Endothelial cell of hepatic sinusoid (primary cell): Measurements from ENCODE around the gene STK32A.
"Not testable (repeated sequence)": the region's sequence is repeated elsewhere in the genome, so short reads cannot be mapped to it uniquely, and the experiment has no call there.

Experiments used
- in situ Hi-C: cut with HindIII; loops from 2 replicates; pipeline ENCODE4 v1.10.0; 2017; ENCODE audit warnings: low sequenced_read_pairs

The STK32A gene

DNA sequence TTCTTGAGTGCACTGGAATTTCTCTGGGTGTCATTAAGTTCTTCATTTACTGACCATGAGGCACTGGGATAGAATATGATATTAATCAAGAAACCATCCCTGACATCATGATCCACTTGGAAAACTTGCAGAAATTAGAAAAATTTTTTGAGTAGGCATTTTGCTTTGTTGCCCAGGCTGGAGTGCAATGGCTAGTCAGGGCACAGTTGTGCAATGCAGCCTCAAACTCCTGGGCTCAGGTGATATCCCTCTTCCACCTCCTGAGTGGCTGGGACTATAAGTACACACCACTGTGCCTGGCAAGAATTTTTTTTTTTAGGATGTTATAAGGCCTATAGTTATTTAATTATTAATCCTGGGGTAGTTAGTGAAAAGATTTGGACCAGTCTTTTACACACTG lies 106.5 kb downstream of the STK32A start:
- in situ Hi-C loops = loop anchor here (5.0 kb wide), 1 partner anchor 104 kb away; the partner anchor contains the start of gene STK32A

DNA sequence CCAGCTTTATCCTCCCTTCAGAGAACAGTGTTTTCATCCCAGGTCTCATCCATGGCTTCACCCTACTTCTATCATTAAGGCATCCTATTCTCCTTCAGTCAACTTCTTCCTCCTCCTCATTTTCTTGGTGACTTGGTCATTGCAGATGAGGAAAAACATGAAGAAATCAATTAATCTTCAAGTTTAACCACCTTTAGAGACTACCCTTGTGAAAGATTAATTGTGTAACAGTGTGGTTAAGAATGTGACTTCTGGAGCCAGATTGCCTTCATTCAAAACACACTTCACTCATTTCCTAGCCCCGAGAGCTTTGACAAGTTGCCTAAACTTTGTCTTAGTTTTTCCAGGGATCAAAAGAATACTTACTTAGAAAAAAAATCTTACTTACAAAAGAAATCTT lies 110.0 kb downstream of the STK32A start:
- in situ Hi-C loops = loop anchor here (5.0 kb wide), 1 partner anchor 108 kb away; the partner anchor contains the start of gene STK32A

DNA sequence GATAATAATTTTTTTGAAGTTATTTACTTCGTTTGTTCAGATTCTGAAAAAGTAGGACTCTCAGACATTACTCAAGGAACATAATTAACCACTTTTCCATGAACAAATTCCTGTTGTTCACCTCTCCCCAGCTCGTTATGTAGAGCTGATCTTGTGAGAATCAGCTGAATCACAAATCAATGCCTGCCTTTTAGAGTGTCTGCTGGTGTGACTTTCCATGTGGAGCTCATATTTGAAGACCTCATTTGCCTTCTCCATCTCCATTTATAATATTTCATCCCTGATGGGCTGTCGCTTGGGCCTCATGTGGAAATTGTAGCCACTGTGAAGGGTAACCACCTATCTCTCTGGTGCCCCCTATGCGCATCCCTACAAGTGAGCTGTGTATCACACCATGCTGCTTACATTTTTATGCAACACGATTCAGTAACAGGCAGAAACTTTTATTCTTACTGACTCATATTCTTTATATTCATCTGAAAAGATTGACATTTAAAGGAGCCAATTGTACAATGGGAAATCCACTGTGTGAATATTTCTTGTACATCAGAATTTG lies 111.3 kb downstream of the STK32A start:
- in situ Hi-C loops = no loop called here

DNA sequence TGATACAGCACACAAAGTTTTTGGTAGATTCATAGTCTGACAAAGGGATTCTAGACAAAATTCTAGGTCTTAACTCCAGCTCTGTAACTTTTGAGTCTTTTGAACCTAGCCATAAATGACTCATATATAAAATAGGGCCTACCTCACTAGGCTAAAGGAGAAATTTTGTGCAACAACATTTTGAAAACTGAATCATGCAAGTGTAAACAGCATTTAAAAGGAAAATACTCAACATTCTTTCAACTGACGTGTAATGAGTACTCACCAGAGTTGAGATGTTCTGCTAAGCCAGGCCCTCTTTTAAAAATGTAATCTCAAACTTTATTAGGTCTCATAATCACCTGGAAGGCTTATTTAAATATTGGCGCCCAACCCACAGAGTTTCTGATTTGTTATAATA lies 113.2 kb downstream of the STK32A start:
- in situ Hi-C loops = no loop called here

DNA sequence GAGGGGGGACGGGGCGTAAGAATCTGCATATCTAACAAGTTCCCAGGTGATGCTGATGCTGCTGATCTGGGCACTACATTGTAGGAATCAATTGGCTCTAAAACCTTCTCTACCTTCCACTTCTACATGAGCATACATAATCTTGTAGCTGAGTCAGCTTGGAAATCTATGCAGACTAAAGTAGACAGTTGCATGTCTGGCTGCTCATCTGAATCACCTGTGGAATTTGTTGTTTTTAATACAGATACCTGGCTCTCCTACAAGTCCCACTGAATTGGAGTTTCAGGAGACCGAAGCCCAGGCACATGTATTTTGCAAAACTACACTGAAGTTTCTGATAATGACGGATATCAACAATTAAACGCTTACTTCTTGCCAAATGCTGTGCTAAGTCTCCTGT lies 113.6 kb downstream of the STK32A start:
- in situ Hi-C loops = no loop called here

DNA sequence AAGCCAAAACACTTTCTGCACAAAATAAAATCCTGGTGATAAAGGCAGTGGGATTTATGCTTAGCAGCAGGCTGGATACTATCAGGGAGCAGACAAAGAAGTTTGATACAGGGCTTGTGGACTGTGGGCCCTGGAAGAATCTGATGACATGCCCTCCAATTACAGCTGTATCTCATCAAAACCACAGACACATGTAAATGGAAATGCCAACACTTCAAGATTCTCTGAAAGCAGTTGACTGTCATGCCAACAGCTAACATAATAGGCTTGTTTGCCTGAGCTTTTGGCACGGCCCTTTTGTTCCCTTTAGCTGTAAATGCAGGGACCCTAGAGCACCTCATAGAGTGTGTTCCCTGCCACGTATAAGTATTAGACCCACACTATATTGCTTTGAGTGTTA lies 114.4 kb downstream of the STK32A start:
- in situ Hi-C loops = no loop called here

DNA sequence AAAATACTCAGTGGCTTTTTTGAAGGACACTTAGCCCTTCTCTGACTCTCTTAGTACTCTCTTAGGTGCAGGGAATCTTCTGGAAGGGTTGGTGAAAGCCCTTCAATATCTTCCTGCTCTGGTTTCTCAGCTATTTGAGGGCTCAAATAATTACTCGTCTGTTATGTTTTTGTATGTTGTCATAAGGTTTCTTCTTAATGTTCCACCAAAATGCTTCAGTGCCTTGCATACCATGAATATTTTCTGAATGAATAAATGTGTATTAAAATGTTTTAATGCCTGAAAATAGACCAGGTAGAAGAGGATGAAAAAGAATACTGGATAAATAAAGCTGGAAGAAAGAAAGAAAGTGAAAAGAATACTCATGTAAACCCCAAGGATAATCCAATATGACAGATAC lies 124.3 kb downstream of the STK32A start:
- in situ Hi-C loops = no loop called here

DNA sequence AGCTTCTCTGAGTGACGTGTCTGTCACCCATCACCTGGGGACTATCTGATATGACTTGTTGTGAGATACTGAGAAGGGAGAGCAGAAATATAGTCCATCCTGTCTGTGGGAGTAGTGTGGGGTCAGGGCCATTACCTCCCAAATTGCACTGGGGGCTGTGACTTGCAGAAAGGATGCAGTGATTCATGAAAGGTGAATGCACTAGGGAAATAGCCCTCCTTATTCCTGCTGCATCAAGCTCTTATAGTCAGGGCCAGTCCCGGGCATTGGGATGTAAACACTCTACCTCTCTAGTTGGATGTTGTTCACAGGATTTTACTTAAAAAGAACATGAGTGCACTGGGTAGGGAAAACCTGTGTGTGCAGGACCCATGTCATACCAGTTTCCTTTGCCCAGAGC lies 124.8 kb downstream of the STK32A start:
- in situ Hi-C loops = no loop called here

DNA sequence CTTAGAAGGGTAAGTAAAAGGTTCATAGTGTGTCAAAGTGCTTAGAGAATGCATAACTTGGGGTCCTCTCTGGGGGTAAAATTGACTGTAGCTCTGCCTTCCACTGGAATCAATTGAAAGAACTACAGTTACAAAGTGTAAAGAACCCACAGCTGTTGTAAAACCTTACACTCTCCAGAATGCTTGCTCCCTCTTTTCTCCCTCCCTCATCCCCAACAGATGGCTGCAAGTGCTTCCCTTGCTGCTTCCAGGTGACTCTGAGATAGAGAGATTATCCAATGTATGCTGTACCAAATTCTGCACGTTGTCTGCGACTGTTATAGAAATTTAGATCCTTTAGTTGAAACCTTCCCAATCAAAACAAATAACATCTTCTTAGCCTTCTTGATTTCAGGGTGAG lies 126.0 kb downstream of the STK32A start:
- in situ Hi-C loops = no loop called here

DNA sequence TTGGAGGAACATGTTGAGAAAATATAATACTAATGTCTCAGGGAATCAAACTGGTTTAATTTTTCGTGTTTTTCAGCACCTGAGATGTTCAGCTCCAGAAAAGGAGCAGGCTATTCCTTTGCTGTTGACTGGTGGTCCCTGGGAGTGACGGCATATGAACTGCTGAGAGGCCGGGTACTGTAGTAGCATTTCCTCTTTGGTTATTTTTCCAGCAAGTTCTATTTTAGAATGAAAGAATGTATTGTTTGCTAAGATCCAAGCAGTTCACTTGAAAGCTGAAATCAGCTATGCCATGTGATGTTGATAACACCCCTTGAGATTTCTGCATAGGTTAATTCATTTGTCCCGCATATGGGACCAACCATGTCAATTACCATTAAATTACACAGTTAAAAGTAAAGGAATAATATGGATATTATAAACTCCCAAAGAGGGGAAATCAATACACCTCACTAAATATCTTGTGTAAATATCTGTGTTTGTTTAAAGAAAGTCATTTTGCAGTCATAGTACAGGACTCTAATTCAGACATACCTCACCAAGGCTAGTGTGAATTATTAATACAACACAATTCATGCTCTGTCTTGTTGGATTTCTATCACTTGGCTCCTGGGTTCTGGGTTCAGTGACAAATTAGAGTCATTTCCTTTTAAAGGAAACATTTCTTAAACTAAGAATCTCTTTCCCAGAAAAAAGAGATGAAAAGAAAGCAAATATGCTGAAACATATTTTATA lies 126.8 kb downstream of the STK32A start:
- in situ Hi-C loops = no loop called here

DNA sequence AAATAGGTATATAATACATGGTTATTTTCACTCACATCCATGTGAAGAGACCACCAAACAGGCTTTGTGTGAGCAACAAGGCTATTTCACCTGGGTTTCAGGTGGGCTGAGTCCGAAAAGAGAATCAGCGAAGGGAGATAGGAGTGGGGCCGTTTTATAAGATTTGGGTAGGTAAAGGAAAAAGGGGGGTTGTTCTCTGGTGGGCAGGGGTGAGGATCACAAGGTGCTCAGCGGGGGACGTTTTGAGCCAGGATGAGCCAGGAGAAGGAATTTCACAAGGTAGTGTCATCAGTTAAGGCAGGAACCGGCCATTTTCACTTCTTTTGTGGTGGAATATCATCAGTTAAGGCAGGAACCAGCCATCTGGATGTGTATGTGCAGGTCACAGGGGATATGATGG lies 132.6 kb downstream of the STK32A start:
- in situ Hi-C loops = not testable (repeated sequence)

DNA sequence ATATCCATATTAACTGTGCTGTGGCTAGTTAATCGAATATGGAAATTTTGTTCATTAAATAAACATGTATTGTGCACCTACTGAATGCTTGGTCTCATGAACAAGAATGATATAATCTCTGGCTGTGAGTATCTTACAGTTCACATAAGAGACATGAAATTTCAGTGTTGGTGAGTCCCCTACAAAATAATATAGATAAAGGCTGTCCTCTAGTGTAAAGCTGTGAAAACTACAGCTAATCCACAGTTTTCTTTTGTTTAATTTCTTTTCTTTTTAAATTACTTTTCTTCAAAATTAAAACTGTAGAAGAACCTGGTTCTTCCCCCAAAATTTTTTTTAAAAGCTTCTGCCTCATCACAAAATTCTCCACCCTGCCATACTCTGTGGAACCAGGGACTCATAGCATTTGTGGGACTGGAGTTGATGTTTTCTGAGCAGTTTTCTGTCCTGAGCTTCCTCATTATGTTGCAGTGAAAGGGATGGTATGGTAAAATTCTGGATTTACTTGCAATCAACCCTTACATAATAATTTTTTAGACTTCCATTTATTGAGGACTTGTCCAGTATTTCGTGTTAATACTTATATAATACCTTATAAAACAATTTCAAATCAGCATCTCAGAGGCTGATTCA lies 135.0 kb downstream of the STK32A start:
- in situ Hi-C loops = no loop called here

DNA sequence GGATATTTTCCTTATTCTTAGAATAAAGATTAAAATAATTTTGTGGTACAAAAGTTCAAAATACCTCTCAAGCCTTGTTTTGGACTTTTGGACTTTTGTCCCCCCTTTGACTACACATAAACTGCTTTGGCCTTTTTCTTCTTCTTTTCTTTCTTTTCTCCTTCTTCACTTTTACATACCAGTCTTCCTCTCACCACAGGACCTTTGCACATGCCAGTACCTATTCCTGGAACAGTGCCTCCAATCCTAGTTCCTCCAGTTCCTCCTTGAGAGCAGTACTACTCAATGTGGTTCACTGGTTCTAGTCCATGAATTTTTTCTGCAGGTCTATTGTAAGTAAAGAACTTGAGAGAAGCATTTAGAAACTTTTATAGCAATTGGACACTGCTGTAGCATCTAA lies 136.5 kb downstream of the STK32A start:
- in situ Hi-C loops = no loop called here

DNA sequence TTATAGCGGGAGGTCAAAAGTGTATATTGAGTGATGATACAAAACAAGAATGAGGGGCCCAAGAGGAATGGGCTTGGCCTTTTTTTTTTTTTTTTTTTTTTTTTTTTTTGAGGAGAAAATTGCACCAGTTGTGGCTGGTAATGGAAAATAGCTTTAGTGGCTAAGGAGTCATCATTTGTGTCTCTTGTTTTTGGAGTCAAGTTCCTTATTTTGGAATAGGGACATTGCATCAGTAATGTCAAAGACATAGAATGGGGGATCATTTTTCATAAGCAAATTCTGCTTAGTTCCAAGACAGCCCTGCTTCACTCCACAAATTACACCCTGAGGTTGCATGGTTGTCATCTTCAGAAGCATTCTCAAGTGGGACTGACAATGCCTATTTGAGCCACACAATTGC lies 137.4 kb downstream of the STK32A start:
- in situ Hi-C loops = no loop called here

DNA sequence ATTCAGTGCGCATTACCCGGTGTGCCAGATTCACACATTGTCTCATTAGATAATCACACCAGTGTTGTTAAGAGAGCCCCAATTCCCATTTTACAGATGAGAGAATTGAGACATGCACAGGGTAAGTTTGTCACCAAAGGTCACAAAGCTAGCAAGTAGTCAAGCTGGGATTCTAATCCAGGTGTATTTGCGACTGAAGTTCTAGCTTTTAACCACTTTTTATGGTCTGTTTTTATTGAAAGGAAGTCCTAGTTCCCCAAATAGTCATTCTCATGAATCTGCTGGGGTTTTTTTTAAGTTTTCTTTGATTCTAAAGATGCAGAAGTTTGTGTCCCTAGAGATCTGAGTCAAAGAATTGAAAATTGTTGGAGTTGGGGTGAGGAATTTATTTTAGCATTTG lies 138.5 kb downstream of the STK32A start:
- in situ Hi-C loops = no loop called here

DNA sequence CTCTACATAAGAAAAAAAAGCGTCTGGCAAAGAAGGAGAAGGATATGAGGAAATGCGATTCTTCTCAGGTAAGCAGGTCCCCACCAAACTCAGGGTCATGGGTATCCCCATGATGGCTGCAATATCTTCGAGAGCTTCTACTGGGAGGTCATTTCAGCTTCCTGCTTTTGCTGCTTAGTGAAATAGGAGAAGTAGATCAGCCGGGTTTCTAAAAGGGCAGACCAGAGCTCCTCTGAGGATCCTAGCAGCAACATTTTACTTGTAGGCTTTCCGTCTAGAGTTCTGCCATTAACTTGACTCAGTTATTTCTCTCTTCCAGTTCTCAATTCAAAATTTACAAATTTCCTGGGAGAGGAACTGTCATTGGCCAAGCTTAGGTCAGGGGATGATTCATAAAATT lies 140.3 kb downstream of the STK32A start:
- in situ Hi-C loops = no loop called here

DNA sequence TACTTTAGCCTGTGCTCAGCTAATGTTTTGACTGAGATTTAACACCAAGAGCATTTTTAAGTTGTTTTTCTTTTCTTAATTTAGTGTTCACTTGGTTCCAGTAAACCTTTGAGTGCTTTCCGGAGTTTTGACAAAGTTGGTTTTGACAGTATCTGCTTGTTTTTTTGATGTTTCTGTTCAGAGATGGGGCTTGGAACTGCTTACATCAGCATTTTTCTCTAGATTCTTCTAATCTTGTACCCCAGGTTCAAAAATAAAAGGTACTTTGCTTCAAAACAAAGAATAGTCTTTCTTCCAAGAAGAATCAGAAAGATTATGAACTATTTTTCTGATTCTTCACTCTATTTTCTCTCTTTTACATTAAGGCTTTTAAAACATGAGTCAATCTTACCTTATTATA lies 142.9 kb downstream of the STK32A start:
- in situ Hi-C loops = no loop called here

DNA sequence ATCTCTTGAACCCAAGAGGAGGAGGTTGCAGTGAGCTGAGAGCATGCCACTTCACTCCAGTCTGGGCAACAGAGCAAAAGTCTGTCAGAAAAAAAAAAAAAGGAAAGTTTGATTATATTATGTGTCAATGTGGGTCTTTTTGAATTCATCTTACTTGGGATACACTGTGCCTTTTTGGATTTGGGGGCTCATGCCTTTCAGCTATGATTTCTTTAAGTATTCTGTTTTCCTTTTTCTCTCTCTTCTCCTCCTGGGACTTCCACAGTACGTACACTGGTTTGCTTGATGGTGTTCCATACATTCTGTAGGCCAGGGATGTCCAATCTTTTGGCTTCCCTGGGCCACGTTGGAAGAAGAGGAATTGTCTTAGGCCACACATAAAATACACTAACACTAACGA lies 146.7 kb downstream of the STK32A start:
- in situ Hi-C loops = no loop called here

DNA sequence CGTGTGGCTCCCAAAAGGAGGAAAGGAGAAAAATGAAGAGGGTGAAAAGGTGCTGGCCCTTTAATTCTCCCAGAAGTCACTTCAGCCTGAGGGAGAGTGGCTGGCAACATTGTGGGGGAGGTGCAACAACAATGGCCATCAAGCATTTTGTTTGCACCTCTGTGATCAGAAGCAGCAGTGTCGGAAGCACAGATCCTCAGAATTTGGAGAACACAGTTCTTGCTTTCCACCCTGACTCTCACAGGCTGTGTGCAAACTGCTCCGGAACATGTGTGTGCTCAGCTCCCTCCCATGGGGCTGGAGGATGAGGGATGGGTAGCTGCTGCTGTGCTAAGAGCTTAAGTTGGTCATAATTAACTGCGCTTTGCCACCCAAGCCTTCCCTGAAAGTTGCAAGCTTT lies 147.9 kb downstream of the STK32A start:
- in situ Hi-C loops = no loop called here

DNA sequence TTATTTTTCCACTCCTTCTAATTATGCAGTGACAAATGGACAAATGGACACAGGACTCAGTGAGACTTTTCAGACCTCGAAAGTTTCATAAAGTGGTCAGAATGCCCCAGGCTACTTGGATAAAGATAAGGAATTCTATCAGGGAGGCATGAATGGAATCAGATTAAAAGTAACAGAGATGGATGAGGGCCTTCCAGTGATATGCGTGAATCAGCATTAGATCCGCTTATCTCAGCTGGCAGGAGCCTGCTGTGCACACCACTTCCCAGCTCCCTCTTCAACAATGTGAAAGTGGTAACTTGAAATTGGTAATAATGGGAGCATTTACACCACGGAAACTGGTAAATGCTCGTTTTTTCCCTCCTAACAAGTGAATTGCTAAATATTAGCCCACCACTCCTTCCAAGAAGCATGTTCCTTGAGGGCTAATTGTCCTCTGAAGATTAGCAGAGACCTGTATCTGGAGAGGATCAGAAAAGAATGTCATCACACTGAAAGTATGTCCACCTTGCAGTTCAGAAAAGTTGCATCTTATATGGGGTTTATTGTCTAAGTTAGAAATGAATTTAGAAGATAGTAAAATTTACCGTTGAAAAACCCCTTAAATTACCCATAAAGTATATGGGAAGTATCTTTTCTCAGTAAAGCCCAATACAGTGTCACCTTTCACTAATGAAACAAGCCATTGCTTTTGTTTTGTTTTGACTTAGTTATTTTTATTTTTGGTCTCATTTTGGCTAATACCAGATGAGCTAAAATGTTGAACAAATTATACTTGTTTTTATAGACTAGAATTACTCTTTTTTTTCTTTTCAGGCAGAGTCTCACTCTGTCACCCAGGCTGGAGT lies 149.7 kb downstream of the STK32A start:
- in situ Hi-C loops = loop anchor here (5.0 kb wide), 1 partner anchor 53 kb away; no protein-coding TSS in a partner anchor

DNA sequence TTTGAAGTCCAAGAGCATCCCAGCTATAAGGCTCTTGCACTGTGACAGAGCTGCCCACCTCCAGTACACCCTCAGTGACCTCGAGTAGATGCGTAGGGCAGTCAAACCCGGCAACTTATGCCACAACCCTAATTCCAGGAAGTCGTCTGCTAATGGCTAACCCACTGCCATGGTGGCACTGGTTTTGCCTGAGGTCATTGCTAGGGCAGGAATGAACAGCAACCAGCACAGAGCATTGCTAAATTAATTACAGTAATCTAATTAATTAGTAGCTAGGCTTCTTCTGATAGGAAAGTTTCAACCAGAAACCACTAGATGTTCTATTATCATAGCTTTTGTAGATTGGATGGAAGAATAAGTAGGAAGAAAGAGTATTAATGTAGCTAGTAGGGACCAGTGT lies 152.3 kb downstream of the STK32A start:
- in situ Hi-C loops = loop anchor here (5.0 kb wide), 1 partner anchor 50 kb away; no protein-coding TSS in a partner anchor
